GM12873 (cell line): ENCODE results near the gene CACNA2D3.

ENCODE experiments used
- TF ChIP-seq, protein P1 (sequence below): IDR thresholded peaks from 2 replicates; pipeline ENCODE4 v1.5.1; 2012; ENCODE audit warnings: low read depth, mild to moderate bottlenecking, moderate library complexity, low read length, control low read depth; ENCODE audit not compliant: insufficient read depth; ENCODE audit errors: missing control alignments

The CACNA2D3 gene

GRCh38 chr3:54681706-54682105 lies 559.4 kb downstream of the CACNA2D3 start:
- TF ChIP-seq, protein P1, sequence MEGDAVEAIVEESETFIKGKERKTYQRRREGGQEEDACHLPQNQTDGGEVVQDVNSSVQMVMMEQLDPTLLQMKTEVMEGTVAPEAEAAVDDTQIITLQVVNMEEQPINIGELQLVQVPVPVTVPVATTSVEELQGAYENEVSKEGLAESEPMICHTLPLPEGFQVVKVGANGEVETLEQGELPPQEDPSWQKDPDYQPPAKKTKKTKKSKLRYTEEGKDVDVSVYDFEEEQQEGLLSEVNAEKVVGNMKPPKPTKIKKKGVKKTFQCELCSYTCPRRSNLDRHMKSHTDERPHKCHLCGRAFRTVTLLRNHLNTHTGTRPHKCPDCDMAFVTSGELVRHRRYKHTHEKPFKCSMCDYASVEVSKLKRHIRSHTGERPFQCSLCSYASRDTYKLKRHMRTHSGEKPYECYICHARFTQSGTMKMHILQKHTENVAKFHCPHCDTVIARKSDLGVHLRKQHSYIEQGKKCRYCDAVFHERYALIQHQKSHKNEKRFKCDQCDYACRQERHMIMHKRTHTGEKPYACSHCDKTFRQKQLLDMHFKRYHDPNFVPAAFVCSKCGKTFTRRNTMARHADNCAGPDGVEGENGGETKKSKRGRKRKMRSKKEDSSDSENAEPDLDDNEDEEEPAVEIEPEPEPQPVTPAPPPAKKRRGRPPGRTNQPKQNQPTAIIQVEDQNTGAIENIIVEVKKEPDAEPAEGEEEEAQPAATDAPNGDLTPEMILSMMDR, result no peak

DNA sequence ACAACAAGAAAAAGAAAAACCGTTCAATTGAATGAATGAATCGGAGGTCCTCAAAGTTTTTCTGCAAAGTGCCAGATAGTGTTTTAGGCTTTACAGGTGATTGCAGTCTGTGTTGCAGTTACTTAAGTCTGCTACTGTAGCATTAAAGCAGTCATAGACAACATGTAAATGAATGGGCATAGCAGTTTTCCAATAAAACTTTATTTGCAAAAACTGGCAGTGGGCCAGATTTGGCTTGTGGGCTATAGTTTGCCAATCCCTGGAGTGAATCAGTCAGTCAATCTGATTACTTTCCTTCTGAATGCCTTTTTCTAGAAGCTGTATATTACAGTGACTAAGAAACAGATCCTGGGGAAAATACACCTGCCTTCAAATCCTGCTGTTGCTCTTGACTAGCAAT lies 562.9 kb downstream of the CACNA2D3 start:
- TF ChIP-seq, protein P1, result no peak

DNA sequence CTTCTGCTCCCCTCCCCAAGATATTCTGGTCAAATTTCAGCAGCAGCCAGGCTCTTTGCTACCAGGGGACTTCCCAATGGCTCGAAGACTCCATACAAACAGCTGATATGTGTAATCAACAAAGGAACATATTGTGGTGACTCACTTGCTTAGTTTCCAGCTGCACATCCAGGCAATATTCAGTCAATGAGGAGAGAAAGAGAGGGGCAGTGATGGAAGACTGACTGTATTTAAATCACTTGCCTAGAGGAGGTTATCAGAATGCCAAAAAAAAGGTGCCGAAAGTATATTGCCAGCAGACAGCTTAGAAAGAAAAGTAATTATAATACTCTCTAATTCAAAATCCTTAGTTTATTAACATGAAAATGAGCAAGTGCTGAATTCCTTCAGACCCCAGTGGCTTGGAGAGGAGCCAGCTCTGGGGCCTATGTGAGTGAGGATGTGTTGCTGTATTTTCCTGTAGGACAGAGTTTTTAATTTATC lies 569.0 kb downstream of the CACNA2D3 start:
- TF ChIP-seq, protein P1, result no peak

- TF ChIP-seq, protein P1, result no peak
Measured at GRCh38 chr3:54696313-54696712, 574.0 kb downstream of the CACNA2D3 start.

DNA sequence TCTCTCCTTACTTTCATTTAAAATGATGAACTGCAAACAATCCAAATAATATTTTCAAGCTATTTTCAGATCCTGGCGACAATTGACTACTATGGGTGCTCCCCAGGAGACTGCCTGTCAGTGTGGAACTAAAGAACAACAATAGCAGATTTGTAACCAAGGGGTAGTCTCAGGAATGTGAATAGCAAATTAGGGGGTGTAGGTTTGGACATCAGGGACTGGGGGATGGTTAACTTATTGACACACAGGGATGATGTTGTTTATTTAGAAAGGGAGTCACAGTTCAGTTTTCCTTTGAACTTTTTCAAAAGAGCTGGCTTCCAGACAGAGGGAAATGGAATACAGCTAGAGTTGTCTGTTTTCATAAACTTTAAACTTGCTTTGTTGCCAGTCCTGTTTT lies 575.7 kb downstream of the CACNA2D3 start:
- TF ChIP-seq, protein P1, result no peak

GRCh38 chr3:54703923-54704322 lies 581.6 kb downstream of the CACNA2D3 start:
- TF ChIP-seq, protein P1, result no peak

DNA sequence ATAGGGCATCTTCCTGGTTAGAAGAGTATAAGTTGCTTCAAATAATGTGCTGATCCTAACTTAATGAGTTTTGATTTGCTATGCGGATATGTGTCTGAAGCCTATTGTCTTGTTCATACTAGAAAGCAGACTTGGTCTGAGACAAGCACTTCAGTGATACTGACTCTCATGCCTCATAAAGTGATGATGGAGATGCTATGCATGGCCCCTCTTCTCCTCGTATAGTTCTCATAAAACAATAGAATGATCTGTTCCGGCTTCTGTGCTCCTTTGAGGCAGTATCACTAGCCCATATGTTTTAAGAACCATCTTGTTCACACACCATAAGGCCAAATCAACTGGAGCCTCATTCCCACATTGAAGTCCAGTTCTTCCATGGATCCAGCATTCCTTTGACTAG lies 583.4 kb downstream of the CACNA2D3 start:
- TF ChIP-seq, protein P1, result no peak
